Retinal pigment epithelial cell (primary cell): ENCODE data around the gene THAP4.

Source experiments
- DNase-seq: peaks from one replicate; pipeline ENCODE4 v3.0.0-alpha.2; 2010; ENCODE audit warnings: low read depth
- H3K4me3 ChIP-seq: 2 replicates; pipeline ENCODE4 v1.5.1; 2011; ENCODE audit warnings: mild to moderate bottlenecking, low read length, control low read depth, moderate library complexity
- TF ChIP-seq, protein P1 (sequence below): conservative IDR thresholded peaks from 2 replicates; pipeline ENCODE4 v1.5.1; 2011; ENCODE audit warnings: low read depth, low read length, control low read depth, inconsistent platforms

THAP4 gene

DNA sequence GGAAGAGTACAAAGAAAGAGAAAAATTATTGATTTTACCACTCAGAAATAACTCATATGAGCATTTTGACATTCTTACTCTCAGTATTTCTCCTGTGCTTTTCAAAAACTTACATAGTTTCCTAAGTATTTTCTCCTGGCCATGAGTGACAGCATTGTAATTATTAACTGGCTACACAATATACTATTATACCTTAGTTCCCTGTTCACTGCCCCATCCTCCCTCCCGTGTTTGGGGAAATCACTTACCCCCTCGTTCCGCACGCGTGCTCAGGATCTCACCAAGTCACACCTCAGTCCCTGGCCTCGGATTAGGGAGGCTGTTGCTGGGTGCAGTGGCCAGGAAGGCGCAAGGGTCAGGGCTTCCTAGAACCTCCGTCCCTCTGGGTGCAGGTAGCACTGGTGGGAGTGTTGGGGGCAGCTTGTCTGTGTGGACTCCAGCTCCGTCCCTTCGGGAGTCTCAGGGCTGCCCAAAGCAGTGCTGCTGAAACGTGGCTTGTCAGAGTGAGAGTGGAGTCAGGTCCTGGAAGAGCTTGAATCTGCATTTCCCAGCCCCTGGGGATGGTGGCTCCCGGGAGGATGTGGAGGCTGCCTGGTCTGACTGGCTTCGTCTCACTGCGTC, 23.7 kb upstream of the THAP4 start:
- TF ChIP-seq, protein P1, sequence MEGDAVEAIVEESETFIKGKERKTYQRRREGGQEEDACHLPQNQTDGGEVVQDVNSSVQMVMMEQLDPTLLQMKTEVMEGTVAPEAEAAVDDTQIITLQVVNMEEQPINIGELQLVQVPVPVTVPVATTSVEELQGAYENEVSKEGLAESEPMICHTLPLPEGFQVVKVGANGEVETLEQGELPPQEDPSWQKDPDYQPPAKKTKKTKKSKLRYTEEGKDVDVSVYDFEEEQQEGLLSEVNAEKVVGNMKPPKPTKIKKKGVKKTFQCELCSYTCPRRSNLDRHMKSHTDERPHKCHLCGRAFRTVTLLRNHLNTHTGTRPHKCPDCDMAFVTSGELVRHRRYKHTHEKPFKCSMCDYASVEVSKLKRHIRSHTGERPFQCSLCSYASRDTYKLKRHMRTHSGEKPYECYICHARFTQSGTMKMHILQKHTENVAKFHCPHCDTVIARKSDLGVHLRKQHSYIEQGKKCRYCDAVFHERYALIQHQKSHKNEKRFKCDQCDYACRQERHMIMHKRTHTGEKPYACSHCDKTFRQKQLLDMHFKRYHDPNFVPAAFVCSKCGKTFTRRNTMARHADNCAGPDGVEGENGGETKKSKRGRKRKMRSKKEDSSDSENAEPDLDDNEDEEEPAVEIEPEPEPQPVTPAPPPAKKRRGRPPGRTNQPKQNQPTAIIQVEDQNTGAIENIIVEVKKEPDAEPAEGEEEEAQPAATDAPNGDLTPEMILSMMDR: no peak
- no peak overlapping the region for H3K4me3 ChIP-seq
- DNase-seq: no peak

DNA sequence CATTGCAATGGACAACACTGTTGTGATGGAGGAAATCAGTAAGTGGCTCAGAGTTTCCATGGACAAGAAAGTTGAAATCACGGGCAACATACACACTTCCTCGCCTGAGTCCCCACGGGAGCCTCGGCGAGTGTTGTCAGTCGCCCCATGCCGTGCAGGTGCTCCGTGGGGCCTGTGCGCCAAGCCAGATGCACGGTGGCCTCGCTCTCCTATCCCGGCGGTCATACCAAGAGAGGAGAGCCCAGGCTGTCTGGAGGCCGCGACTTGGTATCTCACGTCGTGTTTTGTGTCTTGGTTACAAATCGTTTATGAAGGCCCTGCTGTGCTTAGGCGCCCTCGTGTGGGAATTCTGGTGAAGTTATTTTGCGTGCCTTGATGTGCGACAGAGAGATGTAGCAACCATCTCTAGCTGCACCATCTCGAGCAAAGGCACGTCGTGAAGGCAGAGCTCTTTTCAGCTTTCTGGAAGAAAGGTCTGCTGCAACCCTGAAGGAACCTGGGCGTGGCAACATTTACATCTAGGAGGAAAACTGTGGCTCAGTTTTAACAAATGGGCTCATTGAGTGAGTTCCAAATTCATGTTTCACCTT, 22.3 kb upstream of the THAP4 start:
- no peak for DNase-seq

DNA sequence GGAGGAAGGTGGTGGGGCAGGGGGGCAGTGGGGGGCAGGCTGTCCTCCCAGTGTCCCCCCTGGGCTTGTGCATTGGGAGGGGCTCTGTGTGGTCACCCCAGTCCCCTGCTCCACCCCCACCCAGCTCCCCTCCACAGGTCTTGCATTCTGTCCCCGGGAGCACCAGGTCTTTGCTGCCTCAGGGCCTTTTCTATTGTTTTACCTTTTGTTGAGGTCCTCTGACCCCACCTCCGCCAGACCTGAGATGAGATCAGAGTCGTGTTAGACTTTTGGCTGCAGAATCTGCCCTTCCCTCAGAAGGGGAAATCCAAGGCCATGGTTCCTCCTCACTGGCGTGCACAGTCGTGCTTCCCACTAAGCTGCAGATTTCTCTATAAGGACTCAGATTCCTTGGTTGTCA, 21.3 kb upstream of the THAP4 start:
- H3K4me3 ChIP-seq: no peak overlapping the region
- TF ChIP-seq, protein P1: no peak
- no peak for DNase-seq

More for the DNA sequence above, 22.3 kb upstream of the THAP4 start:
- TF ChIP-seq, protein P1: peak; percentile 77
- H3K4me3 ChIP-seq: no peak overlapping the region

DNA sequence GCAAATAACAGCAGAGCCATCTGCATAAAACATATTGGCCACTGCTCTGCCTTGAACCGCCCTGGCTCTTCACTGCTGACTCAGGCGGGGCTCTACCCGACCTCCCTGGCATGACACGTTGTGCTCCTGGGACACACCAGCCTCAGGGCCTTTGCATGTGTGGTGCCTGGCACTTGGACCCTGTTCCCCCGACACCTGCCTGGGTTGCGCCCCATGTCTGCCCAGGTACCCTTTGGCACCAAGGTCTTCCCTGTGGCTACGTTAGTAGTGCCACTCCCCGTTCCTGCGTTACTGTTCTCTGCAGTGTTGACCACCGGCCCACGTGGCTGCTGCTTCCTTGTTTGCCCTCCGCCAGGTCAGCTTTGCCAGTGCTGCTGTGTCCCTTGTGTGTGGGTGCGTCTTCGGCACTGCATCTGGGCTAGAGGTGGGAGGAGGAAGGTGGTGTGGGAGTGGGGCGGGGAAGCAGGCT, 20.9 kb upstream of the THAP4 start:
- DNase-seq: no peak
- H3K4me3 ChIP-seq: no peak overlapping the region
- TF ChIP-seq, protein P1: no peak

DNA sequence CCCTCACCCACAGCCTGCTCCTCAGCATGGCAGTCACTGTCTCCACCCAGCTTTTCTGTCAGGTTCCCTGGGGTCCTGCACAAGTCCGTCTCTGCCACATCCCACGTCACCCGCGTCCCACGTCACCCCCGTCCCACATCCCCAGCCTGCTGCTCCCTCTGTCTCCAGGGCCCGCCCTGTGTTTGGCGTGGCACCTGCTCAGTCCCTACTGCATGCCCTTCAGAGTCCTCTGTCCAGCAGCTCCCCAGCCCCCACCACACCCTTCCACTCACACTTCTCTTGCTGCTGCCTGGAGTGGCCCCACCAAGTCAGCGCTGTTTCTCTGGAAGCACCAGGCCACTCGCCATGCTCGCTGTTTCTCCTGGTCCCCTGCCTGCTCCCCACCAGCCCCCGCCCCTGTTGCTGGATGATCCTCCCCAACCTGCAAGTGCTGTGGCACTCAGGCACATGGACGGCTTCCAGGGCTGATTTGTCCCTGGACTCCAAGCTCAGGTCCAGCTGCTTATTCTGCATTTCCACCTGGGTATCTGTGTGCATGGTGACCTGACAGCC, 19.3 kb upstream of the THAP4 start:
- TF ChIP-seq, protein P1: no peak
- H3K4me3 ChIP-seq: no peak overlapping the region
- no peak for DNase-seq

DNA sequence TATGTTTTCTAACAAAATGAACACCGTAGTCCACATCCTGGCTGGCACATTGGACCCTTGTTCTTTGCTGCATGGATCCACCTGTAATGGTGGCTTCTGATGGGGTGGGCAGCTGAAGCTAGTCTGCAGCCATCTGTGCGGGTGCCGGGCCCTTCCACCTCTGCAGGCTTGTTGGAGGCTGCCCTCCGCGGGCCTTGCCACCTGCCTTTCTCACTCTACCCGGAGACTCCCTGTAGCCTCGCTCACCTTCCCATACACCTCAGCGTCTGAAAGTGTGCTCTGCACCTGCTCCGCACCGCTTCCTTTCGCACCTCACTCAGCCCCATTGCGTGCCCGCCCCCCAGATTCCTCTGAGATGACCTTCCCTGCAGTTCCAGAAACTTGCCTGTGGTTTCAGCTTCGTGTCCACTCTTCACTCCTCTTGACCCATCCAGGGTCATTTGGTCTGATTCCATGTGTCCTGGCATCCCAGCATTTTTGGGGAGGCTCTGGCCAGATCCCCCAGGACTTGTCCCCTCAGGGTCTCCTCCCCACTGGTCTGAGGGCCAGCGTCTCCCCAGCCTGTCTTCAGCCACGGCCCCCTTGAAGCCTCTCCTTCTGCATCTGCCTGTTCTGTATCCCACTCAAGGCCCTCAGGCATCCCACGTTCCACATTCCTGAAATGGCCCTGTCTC, 18.7 kb upstream of the THAP4 start:
- H3K4me3 ChIP-seq: no peak overlapping the region
- TF ChIP-seq, protein P1: no peak
- no peak for DNase-seq
